ENCODE measurements around the gene F10. TPM values are rescaled to one million over a fixed set of nuclear protein-coding genes. Genes with fewer than 3 reads are reported as not detected.

F10 gene
- total and polyA plus RNA-seq, 2 experiments from 2014 or later: 0.76 to 1.6 TPM

DNA sequence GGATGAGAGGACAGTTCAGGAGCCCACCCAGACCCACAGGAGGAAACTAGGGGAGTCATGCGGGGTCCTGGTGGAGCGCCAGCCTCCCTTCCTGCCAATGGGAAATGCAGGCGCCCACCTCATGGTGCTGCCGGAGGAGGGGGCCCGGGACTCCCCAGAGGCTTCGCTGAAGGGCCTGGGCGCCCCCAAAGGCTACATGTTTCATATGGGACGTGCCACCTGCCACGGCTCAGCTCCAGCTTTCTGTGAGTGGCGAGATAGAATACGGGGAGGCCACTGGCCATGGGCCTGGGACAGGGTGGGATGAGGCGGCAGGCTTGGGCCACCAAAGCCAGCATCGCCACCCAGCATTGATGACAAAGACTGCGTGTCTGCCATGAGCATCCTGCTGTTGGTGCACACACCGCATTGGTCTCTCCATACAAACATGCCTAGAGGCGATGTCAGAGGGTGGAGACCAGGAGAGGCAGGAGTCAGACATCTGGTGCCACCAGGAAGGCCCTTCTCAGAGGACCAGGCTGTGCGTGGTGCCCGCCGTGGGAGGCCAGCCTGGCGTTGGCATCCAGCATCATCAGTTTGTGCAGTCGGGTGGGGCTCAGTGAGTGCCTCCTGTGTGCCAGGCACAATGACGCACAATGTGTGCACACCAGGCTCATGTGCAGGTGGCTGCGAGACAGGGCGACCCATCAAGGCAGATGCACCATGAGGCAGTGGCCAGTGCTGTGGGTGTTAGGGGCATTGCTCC, 1.2 kb upstream of the F10 start (continued):
- TF ChIP-seq, protein P1, sequence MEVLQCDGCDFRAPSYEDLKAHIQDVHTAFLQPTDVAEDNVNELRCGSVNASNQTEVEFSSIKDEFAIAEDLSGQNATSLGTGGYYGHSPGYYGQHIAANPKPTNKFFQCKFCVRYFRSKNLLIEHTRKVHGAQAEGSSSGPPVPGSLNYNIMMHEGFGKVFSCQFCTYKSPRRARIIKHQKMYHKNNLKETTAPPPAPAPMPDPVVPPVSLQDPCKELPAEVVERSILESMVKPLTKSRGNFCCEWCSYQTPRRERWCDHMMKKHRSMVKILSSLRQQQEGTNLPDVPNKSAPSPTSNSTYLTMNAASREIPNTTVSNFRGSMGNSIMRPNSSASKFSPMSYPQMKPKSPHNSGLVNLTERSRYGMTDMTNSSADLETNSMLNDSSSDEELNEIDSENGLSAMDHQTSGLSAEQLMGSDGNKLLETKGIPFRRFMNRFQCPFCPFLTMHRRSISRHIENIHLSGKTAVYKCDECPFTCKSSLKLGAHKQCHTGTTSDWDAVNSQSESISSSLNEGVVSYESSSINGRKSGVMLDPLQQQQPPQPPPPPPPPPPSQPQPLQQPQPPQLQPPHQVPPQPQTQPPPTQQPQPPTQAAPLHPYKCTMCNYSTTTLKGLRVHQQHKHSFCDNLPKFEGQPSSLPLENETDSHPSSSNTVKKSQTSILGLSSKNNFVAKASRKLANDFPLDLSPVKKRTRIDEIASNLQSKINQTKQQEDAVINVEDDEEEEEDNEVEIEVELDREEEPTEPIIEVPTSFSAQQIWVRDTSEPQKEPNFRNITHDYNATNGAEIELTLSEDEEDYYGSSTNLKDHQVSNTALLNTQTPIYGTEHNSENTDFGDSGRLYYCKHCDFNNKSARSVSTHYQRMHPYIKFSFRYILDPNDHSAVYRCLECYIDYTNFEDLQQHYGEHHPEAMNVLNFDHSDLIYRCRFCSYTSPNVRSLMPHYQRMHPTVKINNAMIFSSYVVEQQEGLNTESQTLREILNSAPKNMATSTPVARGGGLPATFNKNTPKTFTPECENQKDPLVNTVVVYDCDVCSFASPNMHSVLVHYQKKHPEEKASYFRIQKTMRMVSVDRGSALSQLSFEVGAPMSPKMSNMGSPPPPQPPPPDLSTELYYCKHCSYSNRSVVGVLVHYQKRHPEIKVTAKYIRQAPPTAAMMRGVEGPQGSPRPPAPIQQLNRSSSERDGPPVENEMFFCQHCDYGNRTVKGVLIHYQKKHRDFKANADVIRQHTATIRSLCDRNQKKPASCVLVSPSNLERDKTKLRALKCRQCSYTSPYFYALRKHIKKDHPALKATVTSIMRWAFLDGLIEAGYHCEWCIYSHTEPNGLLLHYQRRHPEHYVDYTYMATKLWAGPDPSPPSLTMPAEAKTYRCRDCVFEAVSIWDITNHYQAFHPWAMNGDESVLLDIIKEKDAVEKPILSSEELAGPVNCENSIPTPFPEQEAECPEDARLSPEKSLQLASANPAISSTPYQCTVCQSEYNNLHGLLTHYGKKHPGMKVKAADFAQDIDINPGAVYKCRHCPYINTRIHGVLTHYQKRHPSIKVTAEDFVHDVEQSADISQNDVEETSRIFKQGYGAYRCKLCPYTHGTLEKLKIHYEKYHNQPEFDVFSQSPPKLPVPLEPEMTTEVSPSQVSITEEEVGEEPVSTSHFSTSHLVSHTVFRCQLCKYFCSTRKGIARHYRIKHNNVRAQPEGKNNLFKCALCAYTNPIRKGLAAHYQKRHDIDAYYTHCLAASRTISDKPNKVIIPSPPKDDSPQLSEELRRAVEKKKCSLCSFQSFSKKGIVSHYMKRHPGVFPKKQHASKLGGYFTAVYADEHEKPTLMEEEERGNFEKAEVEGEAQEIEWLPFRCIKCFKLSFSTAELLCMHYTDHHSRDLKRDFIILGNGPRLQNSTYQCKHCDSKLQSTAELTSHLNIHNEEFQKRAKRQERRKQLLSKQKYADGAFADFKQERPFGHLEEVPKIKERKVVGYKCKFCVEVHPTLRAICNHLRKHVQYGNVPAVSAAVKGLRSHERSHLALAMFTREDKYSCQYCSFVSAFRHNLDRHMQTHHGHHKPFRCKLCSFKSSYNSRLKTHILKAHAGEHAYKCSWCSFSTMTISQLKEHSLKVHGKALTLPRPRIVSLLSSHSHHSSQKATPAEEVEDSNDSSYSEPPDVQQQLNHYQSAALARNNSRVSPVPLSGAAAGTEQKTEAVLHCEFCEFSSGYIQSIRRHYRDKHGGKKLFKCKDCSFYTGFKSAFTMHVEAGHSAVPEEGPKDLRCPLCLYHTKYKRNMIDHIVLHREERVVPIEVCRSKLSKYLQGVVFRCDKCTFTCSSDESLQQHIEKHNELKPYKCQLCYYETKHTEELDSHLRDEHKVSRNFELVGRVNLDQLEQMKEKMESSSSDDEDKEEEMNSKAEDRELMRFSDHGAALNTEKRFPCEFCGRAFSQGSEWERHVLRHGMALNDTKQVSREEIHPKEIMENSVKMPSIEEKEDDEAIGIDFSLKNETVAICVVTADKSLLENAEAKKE (CRISPR knock-in tag; IDR thresholded peaks at IDR 0.05): no peak
- no peak for TF ChIP-seq EZH2phosphoT487 (IDR thresholded peaks at IDR 0.05; ENCODE audit: unreplicated experiment)
- TF ChIP-seq, protein P2, sequence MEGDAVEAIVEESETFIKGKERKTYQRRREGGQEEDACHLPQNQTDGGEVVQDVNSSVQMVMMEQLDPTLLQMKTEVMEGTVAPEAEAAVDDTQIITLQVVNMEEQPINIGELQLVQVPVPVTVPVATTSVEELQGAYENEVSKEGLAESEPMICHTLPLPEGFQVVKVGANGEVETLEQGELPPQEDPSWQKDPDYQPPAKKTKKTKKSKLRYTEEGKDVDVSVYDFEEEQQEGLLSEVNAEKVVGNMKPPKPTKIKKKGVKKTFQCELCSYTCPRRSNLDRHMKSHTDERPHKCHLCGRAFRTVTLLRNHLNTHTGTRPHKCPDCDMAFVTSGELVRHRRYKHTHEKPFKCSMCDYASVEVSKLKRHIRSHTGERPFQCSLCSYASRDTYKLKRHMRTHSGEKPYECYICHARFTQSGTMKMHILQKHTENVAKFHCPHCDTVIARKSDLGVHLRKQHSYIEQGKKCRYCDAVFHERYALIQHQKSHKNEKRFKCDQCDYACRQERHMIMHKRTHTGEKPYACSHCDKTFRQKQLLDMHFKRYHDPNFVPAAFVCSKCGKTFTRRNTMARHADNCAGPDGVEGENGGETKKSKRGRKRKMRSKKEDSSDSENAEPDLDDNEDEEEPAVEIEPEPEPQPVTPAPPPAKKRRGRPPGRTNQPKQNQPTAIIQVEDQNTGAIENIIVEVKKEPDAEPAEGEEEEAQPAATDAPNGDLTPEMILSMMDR (conservative IDR thresholded peaks at IDR 0.05; ENCODE audit: low read depth in 2 of 2): no peak
- TF ChIP-seq CREB1 (CRISPR knock-in tag; IDR thresholded peaks at IDR 0.05; ENCODE audit: low read depth): no peak

DNA sequence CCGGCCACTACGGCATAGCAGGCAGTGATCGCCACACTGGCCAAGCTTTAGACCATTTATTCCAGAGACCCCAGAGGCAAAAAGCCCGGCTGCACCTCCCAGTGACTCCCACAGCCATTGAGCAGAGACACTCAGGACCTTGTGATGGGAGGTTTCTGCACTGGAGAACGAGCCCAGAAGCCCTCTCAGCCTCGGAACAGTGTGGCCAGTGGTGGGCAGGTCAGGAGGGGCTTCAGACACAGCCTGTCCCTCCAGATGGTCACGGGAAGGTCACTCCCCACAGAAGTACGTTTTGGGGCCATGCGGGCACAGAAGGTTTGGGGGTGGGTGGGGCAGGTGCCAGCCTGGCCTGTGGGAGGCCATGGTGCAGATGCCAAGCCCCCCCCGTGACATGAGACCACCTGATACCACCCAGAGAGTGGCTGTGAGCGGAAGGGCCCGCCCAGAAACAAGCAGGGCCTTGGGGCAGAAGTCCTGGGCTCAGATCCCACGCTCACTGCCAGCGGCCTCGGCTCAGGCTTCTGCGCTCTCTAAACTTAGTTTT, 599 bp upstream of the F10 start:
- Histone ChIP-seq H3K27me3 (ENCODE audit: insufficient read depth) (no peaks in the 10 kb centered on the region), H3F3A (replicated peaks; ENCODE audit: low read depth) (no peaks in the 10 kb centered on the region), H3K36me3 (ENCODE audit: insufficient read depth) (no peaks in the 10 kb centered on the region), H4K20me1 (replicated peaks; ENCODE audit: insufficient read depth) (no peaks in the 10 kb centered on the region), H3K4me2 (no peak overlapping the region), H2AFZ (peak overlapping the region; percentile 78; the same call in 1 of the 2 replicates), H3K9me2 (ENCODE audit: insufficient read depth) (no peaks in the 10 kb centered on the region), H3K27ac (ENCODE audit: low read depth) (no peak overlapping the region), H3K4me1 (ENCODE audit: insufficient read depth) (no peaks in the 10 kb centered on the region), H3K79me2 (replicated peaks; ENCODE audit: insufficient read depth) (no peaks in the 10 kb centered on the region), H3K4me3 (no peak overlapping the region)
- ATAC-seq: no peak
- TF ChIP-seq EZH2 (IDR thresholded peaks at IDR 0.05; ENCODE audit: low read depth, unreplicated experiment) (no peak), ZNF114 (CRISPR knock-in tag; IDR thresholded peaks at IDR 0.05) (no peak), POLR2AphosphoS5 (IDR thresholded peaks at IDR 0.05; ENCODE audit: low read depth) (no peak)
- TF ChIP-seq, protein P2 (conservative IDR thresholded peaks at IDR 0.05; ENCODE audit: low read depth in 2 of 2): no peak
- Mint-ChIP-seq H3K27me3 (ENCODE audit: insufficient read depth, low read depth, poor library complexity) (peaks cover 14% of the 10 kb centered on the region), H3K4me3 (no peak overlapping the region), H3K9me3 (no peaks in the 10 kb centered on the region), H3K36me3 (ENCODE audit: low read depth) (no peaks in the 10 kb centered on the region; the same call in 2 of the 3 replicates), H3K4me1 (peaks cover 11% of the 10 kb centered on the region), H3K27ac (0 out of 2 replicates have a peak overlapping the region, but pooled peaks have one; percentile 60)
- no peak for DNase-seq (ENCODE audit: low spot score)

Data from GM23338 (cell line).